Heart right ventricle (tissue), 16 donors: ENCODE results near the gene AP3S2. TPM values are rescaled to one million over a fixed set of nuclear protein-coding genes. Genes with fewer than 3 reads are reported as not detected.
A peak's percentile ranks its signal among the peaks of the same experiment; 100 is the strongest.

Source experiments
- ATAC-seq, 8 donors: fragments of 200-7000 bp; cut with Tn5 transposase; one replicate each; pipeline ENCODE4 v1.9.1; 2020; ENCODE audit warnings: mild to moderate bottlenecking in 8 of 8, moderate library complexity in 8 of 8, moderate number of reproducible peaks in 1 of 8
- DNase-seq, 2 donors: peaks; one replicate each; pipeline ENCODE4 v3.0.0-alpha.2; 2020
- H3K27ac ChIP-seq, 10 donors: fragments of 200-600 bp; sonication (generic) in 2 of 10; one replicate each; pipeline versions ENCODE4 v1.5.0 to v1.8.0; 2020 to 2022; ENCODE audit warnings: mild to moderate bottlenecking in 3 of 10
- H3K27me3 ChIP-seq, 7 donors: fragments of 200-600 bp; one replicate each; pipeline ENCODE4 v1.8.0; 2021 to 2022; ENCODE audit warnings: mild to moderate bottlenecking in 2 of 7
- H3K36me3 ChIP-seq, 9 donors: fragments of 200-600 bp; sonication (generic) in 1 of 9; one replicate each; pipeline versions ENCODE4 v1.5.0 to v1.8.0; 2020 to 2022; ENCODE audit warnings: mild to moderate bottlenecking in 2 of 9
- H3K4me1 ChIP-seq, 9 donors: fragments of 200-600 bp; sonication (generic) in 1 of 9; one replicate each; pipeline versions ENCODE4 v1.5.0 to v1.8.0; 2020 to 2022; ENCODE audit warnings: mild to moderate bottlenecking in 4 of 9
- H3K4me3 ChIP-seq, 10 donors: fragments of 200-600 bp; sonication (generic) in 2 of 10; one replicate each; pipeline versions ENCODE4 v1.5.0 to v1.8.0; 2020 to 2022; ENCODE audit warnings: mild to moderate bottlenecking in 7 of 10, moderate library complexity in 2 of 10
- H3K9me3 ChIP-seq, 11 donors: fragments of 200-600 bp in 10 of 11; sonication (generic) in 2 of 11; one replicate each; pipeline versions ENCODE4 v1.5.0 to v1.8.0; 2013 to 2022; ENCODE audit warnings: mild to moderate bottlenecking in 2 of 11, control low read depth in 1 of 11, moderate library complexity in 1 of 11
- WGBS, 2 donors: extraction: QIAGEN DNeasy Blood & Tissue Kit; methylation state at CpG; one replicate each; pipeline ENCODE4 v1.1.7; 2013; ENCODE audit warnings: inconsistent platforms in 1 of 2; 5-methylcytosine and 5-hydroxymethylcytosine counted together
- intact Hi-C, 10 donors: fragments of 100-400 bp; cut with DNase I; formaldehyde crosslinking; loops; one replicate each; pipeline versions ENCODE4 v1.11.1 to v1.14.2; 2022
- polyA plus RNA-seq, 2 donors: library from polyadenylated mRNA; stranded (reverse); fragments of 200-250 nt; gene quantifications; one replicate each; pipeline ENCODE4 v1.2.3, GENCODE V29; 2013
- total RNA-seq, 10 donors: library from RNA; stranded (reverse); fragmentation: NEBNext Ultra II Directional in 3 of 10; extraction: Animal tissue kit (Norgen Biotek cat#: 25700) in 3 of 10; gene quantifications; one replicate each; pipeline versions ENCODE4 v1.2.1 to v1.2.4, GENCODE V29; 2021 to 2023
- TF ChIP-seq, protein P1 (sequence below), 9 donors: fragments of 200-600 bp; sonication (generic) in 2 of 9; IDR thresholded peaks; one replicate each; pipeline versions ENCODE4 v1.5.0 to v1.8.0; 2021 to 2022; ENCODE audit warnings: antibody characterized with exemption in 9 of 9, mild to moderate bottlenecking in 5 of 9, moderate library complexity in 1 of 9
- donor health status: Arrhythmogenic right ventricular cardiomyopathy.
- donor health status: ischemic (EF 13 %, LVEDD 7.1; RV severe dilation, severe dysfunction).
- donor health status: healthy with polysubstance abuse.
- donor health status: DM: no; HTN: yes; CAD: no.
- donor health status: DM: no; HTN: no; CAD: no.
- donor health status: ischemic (EF 25% LVEDD 6.9; RV normal size, moderate dysfunction).
- donor health status: ischemic (EF 25% LVEDD 5.7; RV mildly dilated, moderate dysfunction).
- donor health status: healthy.
- donor health status: DM: yes; HTN: yes; CAD: no.
- donor health status: Ischemic cardiomyopathy.
- donor health status: ischemic (EF 35%, LVEDD 5.7; RV mildly dilated, moderate dysfunction).
- donor health status: nonischemic (EF 11% LVEDD 7.7; RV severe dilation, severe dysfunction).
- donor health status: DM: yes; HTN: yes; CAD: no.
- donor health status: PGD.
- donor health status: ischemic (EF 29% LVEDD 5.4; RV normal size, mild dysfunction).
- donor health status: nonischemic (EF 23%, LVEDD 6.1; RV moderate dilation, normal function).

The AP3S2 gene
- total and polyA plus RNA-seq, 12 donors = 16.8 to 55.5 (median 45.5) TPM

DNA sequence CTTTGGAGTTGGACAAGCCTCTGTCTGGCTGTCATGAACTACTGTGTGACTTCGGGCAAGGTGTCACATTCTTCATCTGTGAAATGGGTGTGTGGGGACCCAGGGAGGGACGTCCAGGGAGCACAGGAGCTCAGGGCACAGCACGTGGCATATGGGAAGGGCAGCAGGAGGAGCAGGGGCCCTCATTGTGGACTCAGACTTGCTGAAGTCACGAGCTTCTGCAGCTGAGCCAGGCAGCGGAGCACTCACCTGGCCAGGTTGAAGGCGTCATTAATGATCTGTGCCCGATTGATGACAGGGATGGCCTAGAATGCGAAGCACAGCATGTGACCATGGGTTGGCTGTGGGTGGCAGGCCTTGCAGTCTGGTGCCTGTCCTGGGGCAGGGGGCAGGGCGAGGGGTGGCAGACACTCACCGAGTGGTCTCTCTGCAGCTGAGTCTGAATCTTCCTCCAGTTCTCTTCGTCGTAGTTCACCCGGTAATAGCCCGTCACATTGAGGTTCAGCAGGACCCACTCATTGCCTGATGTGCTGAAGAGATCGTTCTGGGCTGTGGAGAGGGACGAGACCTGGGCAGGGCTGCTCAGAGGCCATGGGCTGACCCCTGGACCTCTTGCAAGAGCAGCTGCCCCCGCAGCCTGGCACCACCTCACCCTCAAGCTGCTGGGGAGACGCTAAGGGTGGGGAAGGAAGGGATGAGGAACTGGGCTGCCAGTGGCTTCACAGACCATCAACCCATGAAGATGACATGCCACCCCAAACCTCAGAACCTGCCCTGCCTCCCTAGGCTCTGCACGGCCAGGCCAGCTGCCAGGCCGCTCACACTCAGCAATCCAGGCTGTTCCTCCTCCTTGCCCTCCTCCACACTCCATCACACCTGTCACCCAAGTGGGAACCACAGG is 94.5 kb downstream of the AP3S2 start:
- no peak for DNase-seq
- peaks cover 0 to 87% (median 0%) of the 10 kb centered on the region in 9 donors for H3K36me3 ChIP-seq

DNA sequence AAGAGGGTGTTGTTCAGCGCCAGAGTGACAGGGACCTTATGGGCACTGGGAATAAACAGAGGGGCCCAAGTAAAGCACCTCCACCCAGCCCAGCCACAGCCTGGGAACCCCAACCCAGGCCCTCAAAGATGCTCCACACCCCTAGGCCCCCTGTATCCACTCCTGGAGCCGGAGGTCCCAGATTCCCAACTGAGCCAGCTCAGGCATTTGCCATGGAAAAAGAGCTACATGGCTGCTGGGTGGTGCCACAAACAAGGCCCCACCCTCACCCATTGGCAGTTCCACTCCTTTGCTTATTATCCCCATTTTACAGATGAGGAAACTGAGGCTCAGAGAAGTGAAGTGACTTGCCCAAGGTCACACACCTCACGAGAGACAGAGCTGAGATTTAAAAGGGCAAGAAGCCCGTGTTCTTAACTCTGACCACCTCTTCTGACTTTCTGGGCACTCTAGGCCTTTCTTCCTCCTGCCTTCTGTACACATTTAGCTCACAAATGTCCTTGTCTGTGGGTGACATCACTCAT is 96.1 kb downstream of the AP3S2 start:
- peaks cover 0 to 16% (median 10%) of the 10 kb centered on the region in 9 donors for H3K4me1 ChIP-seq
- 92 to 94% methylated on average over 4 of the region's 4 CpGs for WGBS, 2 donors
- peaks cover 0 to 11% (median 0%) of the 10 kb centered on the region in 11 donors for H3K9me3 ChIP-seq
- intact Hi-C loops = no loop called here
- ATAC-seq (no peak), DNase-seq (no peak)
- TF ChIP-seq, protein P1, sequence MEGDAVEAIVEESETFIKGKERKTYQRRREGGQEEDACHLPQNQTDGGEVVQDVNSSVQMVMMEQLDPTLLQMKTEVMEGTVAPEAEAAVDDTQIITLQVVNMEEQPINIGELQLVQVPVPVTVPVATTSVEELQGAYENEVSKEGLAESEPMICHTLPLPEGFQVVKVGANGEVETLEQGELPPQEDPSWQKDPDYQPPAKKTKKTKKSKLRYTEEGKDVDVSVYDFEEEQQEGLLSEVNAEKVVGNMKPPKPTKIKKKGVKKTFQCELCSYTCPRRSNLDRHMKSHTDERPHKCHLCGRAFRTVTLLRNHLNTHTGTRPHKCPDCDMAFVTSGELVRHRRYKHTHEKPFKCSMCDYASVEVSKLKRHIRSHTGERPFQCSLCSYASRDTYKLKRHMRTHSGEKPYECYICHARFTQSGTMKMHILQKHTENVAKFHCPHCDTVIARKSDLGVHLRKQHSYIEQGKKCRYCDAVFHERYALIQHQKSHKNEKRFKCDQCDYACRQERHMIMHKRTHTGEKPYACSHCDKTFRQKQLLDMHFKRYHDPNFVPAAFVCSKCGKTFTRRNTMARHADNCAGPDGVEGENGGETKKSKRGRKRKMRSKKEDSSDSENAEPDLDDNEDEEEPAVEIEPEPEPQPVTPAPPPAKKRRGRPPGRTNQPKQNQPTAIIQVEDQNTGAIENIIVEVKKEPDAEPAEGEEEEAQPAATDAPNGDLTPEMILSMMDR (IDR thresholded peaks at IDR 0.05) = no peak
- H3K4me3 ChIP-seq = no peak overlapping the region
- peaks cover 0 to 5% (median 0%) of the 10 kb centered on the region in 7 donors for H3K27me3 ChIP-seq
- peaks cover 0 to 78% (median 0%) of the 10 kb centered on the region in 9 donors for H3K36me3 ChIP-seq
- no peak overlapping the region for H3K27ac ChIP-seq

More for the DNA sequence above, 94.5 kb downstream of the AP3S2 start:
- TF ChIP-seq, protein P1 (IDR thresholded peaks at IDR 0.05) = no peak
- H3K9me3 ChIP-seq = peaks cover 0 to 11% (median 0%) of the 10 kb centered on the region in 11 donors
- WGBS, 2 donors = 76 to 83% methylated on average over 19 to 20 of the region's 20 CpGs
- intact Hi-C loops = loop anchor here in 1 of 10 donors (1.0 kb wide), 1 partner anchor 33 kb away; no protein-coding TSS in a partner anchor
- H3K4me1 ChIP-seq = peaks cover 0 to 20% (median 10%) of the 10 kb centered on the region in 9 donors
- ATAC-seq = no peak
- peaks cover 0 to 5% (median 0%) of the 10 kb centered on the region in 7 donors for H3K27me3 ChIP-seq
- H3K27ac ChIP-seq = no peak overlapping the region
- H3K4me3 ChIP-seq = no peak overlapping the region

- Histone ChIP-seq H3K27me3 (no peaks in the 10 kb centered on the region), H3K27ac (no peak overlapping the region), H3K4me3 (no peak overlapping the region), H3K36me3 (peaks cover 0 to 79% (median 0%) of the 10 kb centered on the region in 9 donors), H3K4me1 (peaks cover 0 to 16% (median 10%) of the 10 kb centered on the region in 9 donors), H3K9me3 (peaks cover 0 to 11% (median 0%) of the 10 kb centered on the region in 11 donors)
- ATAC-seq = no peak
- TF ChIP-seq, protein P1 (IDR thresholded peaks at IDR 0.05) = no peak
- no peak for DNase-seq
- intact Hi-C loops = loop anchor here in 1 of 10 donors (2.0 kb wide), 1 partner anchor 33 kb away; no protein-coding TSS in a partner anchor
Measured at GRCh38 chr15:89795996-89796395, 97.8 kb downstream of the AP3S2 start.

DNA sequence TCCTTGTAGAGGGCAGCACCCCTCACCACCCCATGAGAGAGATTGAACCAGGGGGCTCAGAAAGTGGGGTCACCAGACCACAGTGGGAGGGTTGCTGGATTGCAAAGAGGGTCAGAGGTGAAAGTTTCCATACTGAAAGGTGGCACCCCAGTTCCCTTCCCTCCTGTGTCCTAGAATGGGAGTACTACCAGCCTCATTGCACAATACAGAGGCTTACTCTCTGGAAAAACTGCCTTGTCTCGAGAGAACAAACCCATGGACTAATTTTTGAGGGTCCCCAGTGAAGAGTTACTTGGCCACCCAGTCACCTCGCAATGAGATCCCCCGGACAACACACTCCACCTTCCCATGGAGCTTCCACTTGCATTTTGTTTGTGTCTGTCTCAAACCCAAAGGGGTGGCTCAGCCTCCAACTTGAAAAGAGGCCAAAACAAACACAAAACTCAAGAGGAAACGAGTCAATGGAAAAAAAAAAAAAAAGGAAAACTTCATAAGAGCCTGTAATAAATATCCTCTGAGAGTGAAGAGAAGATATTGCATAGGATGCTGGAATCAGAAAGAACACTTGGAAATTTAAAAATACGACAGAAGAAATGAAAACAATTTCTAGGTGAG is 99.1 kb downstream of the AP3S2 start:
- peak overlapping the region in 4 of 10 donors; percentile 16 to 59 (median 36) for H3K27ac ChIP-seq
- no peaks in the 10 kb centered on the region for H3K27me3 ChIP-seq
- WGBS, 2 donors = 25 to 35% methylated on average over 5 of the region's 5 CpGs
- peaks cover 0 to 16% (median 10%) of the 10 kb centered on the region in 9 donors for H3K4me1 ChIP-seq
- DNase-seq (peak in 1 of 2 donors; percentile 54), ATAC-seq (peak in 6 of 8 donors; percentile 28 to 76 (median 60))
- H3K9me3 ChIP-seq = peaks cover 0 to 11% (median 0%) of the 10 kb centered on the region in 11 donors
- H3K36me3 ChIP-seq = peaks cover 0 to 79% (median 0%) of the 10 kb centered on the region in 9 donors
- TF ChIP-seq, protein P1 (IDR thresholded peaks at IDR 0.05) = no peak
- H3K4me3 ChIP-seq = no peak overlapping the region
- intact Hi-C loops = loop anchor here in 1 of 10 donors (2.0 kb wide), 1 partner anchor 34 kb away; no protein-coding TSS in a partner anchor
